Kidney epithelial cell (primary cell): ENCODE data around the gene SYCN. TPM values are rescaled to one million over a fixed set of nuclear protein-coding genes. Genes with fewer than 3 reads are reported as not detected.

Experiments
- DNase-seq: peaks from one replicate; pipeline ENCODE4 v3.0.0-alpha.2; 2010; ENCODE audit warnings: low read depth
- H3K27me3 ChIP-seq: 2 replicates; pipeline ENCODE4 v1.6.0; 2011; ENCODE audit warnings: low read length; ENCODE audit not compliant: control insufficient read depth, insufficient read depth
- H3K36me3 ChIP-seq: 2 replicates; pipeline ENCODE4 v1.5.1; 2011; ENCODE audit warnings: low read length; ENCODE audit not compliant: control insufficient read depth, insufficient read depth
- H3K4me3 ChIP-seq: 2 replicates; pipeline ENCODE4 v1.5.1; 2011; ENCODE audit warnings: low read depth, mild to moderate bottlenecking, control low read depth, low read length
- total RNA-seq: library from RNA; depleted of rRNA; stranded (reverse); fragments of >200 nt; gene quantifications from 2 replicates; pipeline ENCODE4 v1.2.3, GENCODE V29; 2015
- TF ChIP-seq, protein P1 (sequence below): IDR thresholded peaks from 2 replicates; pipeline ENCODE4 v1.5.1; 2011; ENCODE audit warnings: mild to moderate bottlenecking, moderate library complexity, low read length, control low read depth, inconsistent platforms; ENCODE audit not compliant: insufficient read depth, poor library complexity, severe bottlenecking

The SYCN gene
- total RNA-seq, 1 donor from 2014 or later: not detected

DNA sequence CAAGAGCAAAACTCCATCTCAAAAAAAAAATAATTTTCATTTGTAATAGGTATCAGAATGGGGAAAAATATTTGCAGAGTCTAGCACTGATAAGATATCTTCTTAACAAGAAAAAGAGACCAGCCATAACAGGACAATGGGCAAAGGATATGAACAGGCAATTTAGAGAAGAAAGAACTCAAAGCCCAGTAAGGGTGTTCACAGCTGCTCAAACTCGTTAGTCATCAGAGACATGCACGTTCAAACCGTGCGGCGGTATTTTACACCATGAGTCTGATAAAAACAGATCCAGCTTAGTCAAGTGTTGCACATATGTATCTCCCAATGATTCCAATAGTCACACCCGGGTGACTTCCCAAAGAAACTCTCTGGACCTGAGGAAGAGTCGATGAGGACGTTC lies 21.0 kb downstream of the SYCN start:
- DNase-seq: no peak
- H3K36me3 ChIP-seq: no peaks in the 10 kb centered on the region
- H3K27me3 ChIP-seq: no peaks in the 10 kb centered on the region
- no peak overlapping the region for H3K4me3 ChIP-seq
- TF ChIP-seq, protein P1, sequence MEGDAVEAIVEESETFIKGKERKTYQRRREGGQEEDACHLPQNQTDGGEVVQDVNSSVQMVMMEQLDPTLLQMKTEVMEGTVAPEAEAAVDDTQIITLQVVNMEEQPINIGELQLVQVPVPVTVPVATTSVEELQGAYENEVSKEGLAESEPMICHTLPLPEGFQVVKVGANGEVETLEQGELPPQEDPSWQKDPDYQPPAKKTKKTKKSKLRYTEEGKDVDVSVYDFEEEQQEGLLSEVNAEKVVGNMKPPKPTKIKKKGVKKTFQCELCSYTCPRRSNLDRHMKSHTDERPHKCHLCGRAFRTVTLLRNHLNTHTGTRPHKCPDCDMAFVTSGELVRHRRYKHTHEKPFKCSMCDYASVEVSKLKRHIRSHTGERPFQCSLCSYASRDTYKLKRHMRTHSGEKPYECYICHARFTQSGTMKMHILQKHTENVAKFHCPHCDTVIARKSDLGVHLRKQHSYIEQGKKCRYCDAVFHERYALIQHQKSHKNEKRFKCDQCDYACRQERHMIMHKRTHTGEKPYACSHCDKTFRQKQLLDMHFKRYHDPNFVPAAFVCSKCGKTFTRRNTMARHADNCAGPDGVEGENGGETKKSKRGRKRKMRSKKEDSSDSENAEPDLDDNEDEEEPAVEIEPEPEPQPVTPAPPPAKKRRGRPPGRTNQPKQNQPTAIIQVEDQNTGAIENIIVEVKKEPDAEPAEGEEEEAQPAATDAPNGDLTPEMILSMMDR: no peak

DNA sequence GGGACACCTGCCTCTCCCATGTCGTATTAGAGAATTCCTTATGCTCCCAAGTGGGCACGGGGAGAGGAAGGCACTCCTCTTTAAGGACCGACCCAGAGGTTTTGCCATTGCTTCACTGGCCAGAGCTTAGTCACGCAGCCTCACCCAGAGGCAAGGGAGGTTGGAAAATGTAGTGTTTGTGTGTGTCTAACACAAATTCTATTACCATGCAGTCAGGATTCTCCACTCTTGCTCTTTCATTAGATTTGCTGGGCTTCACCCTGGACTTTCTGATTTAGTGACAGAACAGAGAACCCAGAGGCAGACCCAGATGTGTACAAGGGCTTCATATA lies 21.9 kb downstream of the SYCN start:
- TF ChIP-seq, protein P1: no peak
- no peak overlapping the region for H3K4me3 ChIP-seq
- no peaks in the 10 kb centered on the region for H3K36me3 ChIP-seq
- DNase-seq: no peak
- H3K27me3 ChIP-seq: no peaks in the 10 kb centered on the region

DNA sequence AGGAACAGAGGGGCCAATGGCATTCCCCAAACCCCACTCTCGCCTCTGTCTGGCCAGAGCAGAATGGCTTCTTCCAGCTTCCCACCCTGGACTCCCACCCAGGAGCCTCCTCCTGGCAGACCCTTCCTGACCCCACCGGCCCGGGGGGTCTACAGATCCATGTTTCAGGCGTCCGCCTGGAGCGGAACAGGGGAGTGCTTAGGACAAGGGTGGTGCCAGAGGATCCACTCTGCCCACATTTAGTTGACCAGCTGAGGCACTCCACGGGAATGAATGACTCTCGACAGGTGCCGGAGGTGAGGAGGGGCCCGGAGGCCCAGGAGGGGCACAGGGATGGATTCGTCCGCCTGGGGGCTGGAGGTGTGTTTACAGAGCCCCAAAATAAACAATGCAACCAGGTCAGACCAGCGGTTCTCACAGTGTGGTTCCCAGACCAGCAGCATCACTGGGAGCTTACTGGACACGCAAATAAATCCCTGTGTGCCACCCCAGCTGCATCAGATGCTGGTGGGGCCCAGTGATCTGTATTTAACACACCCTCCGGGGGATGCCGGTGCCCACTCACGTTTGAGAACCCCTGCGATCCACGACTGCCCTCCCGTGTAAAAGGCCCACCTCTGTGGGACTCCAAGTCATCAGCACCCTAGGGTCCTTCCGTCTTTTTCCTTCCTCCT lies 22.4 kb downstream of the SYCN start:
- H3K4me3 ChIP-seq: no peak overlapping the region
- TF ChIP-seq, protein P1: no peak
- H3K36me3 ChIP-seq: no peaks in the 10 kb centered on the region
- no peak for DNase-seq
- no peaks in the 10 kb centered on the region for H3K27me3 ChIP-seq

DNA sequence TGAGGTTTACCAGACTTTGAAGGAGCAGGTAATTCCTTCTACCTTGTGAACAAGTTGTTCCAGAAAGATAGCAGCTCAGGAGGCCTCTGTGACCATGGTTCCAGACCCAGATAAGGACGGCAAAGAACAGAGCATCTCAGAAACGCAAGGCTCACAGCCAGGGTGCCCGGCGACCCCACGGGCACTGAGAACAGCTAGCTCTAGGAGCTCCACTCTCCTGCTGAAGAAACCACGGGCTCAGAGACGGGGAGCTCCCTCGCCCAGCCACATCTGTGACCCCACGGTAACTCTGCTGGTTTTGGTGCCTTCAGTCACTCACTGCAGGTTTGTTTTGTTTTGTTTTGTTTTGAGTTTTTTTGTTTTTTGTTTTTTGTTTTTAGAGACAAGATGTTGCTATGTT lies 23.3 kb downstream of the SYCN start:
- Histone ChIP-seq H3K4me3 (no peak overlapping the region), H3K36me3 (no peaks in the 10 kb centered on the region), H3K27me3 (no peaks in the 10 kb centered on the region)
- DNase-seq: no peak
- TF ChIP-seq, protein P1: no peak

DNA sequence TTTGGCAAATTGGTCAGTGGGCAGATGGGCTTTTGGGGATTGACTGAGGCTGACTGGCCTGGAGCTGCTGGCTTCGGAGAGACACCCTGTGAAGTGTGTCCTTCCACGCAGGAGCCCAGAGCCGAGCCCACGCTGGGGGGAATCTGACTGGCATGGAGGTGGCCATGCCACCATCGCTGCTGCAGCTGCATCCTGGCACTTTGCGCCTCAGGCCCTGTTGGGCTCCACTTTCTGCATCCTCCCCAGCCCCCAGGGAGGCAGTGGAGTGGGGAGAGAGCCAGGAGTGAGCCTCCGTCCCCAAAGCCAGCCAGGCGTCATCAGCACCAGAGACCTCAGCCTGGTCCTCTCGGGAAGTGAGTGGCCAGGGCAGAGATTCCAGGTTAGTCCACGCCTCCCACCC lies 24.3 kb downstream of the SYCN start:
- H3K27me3 ChIP-seq: no peaks in the 10 kb centered on the region
- H3K36me3 ChIP-seq: no peaks in the 10 kb centered on the region
- H3K4me3 ChIP-seq: no peak overlapping the region
- TF ChIP-seq, protein P1: no peak
- DNase-seq: no peak
